ENCODE results near the gene BTBD18. TPM values are rescaled to one million over a fixed set of nuclear protein-coding genes. Genes with fewer than 3 reads are reported as not detected.

BTBD18 gene
- total and polyA plus RNA-seq, 4 donors, result not detected

DNA sequence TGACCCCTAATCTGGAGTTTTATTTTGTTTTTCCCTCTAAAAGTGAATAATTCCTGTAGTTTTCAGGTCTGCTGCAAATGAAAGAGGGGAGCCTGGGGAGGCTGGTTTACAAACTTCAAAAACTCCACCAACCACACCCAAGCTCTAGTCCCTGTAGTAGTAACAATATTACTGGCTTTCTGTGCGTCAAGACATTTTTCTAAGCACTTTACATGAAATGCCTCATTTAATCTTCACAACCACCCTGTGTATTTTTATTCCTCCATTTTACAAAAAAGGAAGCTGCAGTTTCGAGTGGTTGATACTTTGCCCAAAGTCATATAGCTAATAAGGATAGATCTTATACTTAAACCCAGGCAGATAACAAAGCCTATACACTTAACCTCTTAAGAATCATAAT lies 33.5 kb upstream of the BTBD18 start:
- Histone ChIP-seq H3K36me3 (ENCODE audit: control insufficient read depth in 4 of 4, insufficient read depth in 4 of 4, low read length in 4 of 4) (peaks cover 0 to 4% (median under 1%) of the 10 kb centered on the region in 4 donors), H3K4me3 (no peak overlapping the region), H3K27me3 (ENCODE audit: control insufficient read depth in 3 of 3, insufficient read depth in 3 of 3, low read length in 2 of 3) (no peaks in the 10 kb centered on the region), H3K4me1 (ENCODE audit: control insufficient read depth in 5 of 5, insufficient read depth in 5 of 5, low read length in 5 of 5) (peaks cover 18 to 56% (median 34%) of the 10 kb centered on the region in 5 donors), H3K27ac (ENCODE audit: low read depth in 1 of 2, low read length in 1 of 2) (no peak overlapping the region), H3K9me3 (ENCODE audit: control insufficient read depth in 4 of 4, insufficient read depth in 3 of 4, low read length in 3 of 4) (no peaks in the 10 kb centered on the region), H3K9ac (ENCODE audit: insufficient read depth in 1 of 2, low read length in 2 of 2) (peak overlapping the region in 1 of 2 donors; percentile 5)
- TF ChIP-seq, protein P1, sequence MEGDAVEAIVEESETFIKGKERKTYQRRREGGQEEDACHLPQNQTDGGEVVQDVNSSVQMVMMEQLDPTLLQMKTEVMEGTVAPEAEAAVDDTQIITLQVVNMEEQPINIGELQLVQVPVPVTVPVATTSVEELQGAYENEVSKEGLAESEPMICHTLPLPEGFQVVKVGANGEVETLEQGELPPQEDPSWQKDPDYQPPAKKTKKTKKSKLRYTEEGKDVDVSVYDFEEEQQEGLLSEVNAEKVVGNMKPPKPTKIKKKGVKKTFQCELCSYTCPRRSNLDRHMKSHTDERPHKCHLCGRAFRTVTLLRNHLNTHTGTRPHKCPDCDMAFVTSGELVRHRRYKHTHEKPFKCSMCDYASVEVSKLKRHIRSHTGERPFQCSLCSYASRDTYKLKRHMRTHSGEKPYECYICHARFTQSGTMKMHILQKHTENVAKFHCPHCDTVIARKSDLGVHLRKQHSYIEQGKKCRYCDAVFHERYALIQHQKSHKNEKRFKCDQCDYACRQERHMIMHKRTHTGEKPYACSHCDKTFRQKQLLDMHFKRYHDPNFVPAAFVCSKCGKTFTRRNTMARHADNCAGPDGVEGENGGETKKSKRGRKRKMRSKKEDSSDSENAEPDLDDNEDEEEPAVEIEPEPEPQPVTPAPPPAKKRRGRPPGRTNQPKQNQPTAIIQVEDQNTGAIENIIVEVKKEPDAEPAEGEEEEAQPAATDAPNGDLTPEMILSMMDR (IDR thresholded peaks at IDR 0.05; ENCODE audit: control extremely low read depth, extremely low read depth), result no peak
- DNase-seq, result no peak
- no peak for ATAC-seq (ENCODE audit: insufficient read depth, low FRiP score)
- 43 to 71% methylated on average over 2 of the region's 2 CpGs for WGBS, 2 donors

DNA sequence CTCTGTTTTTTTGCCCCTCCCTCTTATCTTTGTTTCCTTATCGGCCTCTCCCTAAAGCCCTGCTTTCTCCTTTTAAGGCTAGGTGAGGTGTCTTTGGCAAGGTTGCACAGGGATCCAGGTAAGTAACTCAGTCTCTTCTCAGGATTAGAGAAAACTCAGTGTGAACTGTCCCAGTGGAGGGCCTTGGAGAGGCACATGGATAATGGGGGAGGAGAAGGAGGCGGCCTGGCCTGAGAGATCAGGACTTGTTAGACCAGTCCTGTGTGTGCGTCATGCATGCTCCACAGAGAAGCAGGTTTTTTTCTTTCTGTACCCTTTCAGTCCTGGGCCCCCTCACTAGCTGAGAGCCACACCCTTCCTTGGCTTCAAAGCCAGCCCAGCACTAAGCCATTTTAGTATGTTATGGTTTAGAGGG lies 29.9 kb upstream of the BTBD18 start:
- peak; percentile 43 for ATAC-seq (ENCODE audit: insufficient read depth, low FRiP score)

DNA sequence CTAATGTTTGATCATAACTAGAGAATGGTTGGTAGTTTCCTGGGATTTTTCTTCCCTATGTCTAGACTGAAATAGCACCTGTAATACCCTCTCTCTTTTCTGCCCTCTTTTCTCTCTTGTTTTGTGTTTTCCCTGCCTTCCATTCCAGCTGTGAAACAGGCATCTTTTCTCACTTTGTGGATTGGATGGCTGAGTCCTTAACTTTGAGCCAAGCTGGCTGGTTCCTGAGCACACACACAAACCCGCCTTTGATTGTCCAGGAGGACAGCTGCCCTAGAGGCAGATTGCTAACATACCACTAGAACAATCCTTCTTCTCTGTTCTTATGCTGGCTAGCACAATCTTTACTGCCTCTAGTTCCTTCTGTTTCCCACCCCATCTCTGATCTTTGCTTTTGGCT lies 27.7 kb upstream of the BTBD18 start:
- Histone ChIP-seq H3K27me3 (ENCODE audit: control insufficient read depth in 3 of 3, insufficient read depth in 3 of 3, low read length in 2 of 3) (no peaks in the 10 kb centered on the region), H3K9me3 (ENCODE audit: control insufficient read depth in 4 of 4, insufficient read depth in 3 of 4, low read length in 3 of 4) (no peaks in the 10 kb centered on the region), H3K9ac (ENCODE audit: insufficient read depth in 1 of 2, low read length in 2 of 2) (peak overlapping the region; percentile 33 to 97), H3K27ac (ENCODE audit: low read depth in 1 of 2, low read length in 1 of 2) (peak overlapping the region; percentile 93 to 94), H3K4me1 (ENCODE audit: control insufficient read depth in 5 of 5, insufficient read depth in 5 of 5, low read length in 5 of 5) (peaks cover 28 to 82% (median 71%) of the 10 kb centered on the region in 5 donors), H3K4me3 (no peak overlapping the region), H3K36me3 (ENCODE audit: control insufficient read depth in 4 of 4, insufficient read depth in 4 of 4, low read length in 4 of 4) (peaks cover 0 to 2% (median under 1%) of the 10 kb centered on the region in 4 donors)
- WGBS, 2 donors, result 36 to 58% methylated on average over 1 of the region's 1 CpG
- no peak for ATAC-seq (ENCODE audit: insufficient read depth, low FRiP score)
- TF ChIP-seq, protein P1 (IDR thresholded peaks at IDR 0.05; ENCODE audit: control extremely low read depth, extremely low read depth), result no peak
- peak; percentile 78 to 83 (median 78) for DNase-seq

More for the DNA sequence above, 29.9 kb upstream of the BTBD18 start:
- 54 to 63% methylated on average over 3 of the region's 3 CpGs for WGBS, 2 donors
- peak; percentile 67 to 81 (median 70) for DNase-seq
- peak overlapping the region in 1 of 2 donors; percentile 69 for H3K9ac ChIP-seq (ENCODE audit: insufficient read depth in 1 of 2, low read length in 2 of 2)
- no peaks in the 10 kb centered on the region for H3K27me3 ChIP-seq (ENCODE audit: control insufficient read depth in 3 of 3, insufficient read depth in 3 of 3, low read length in 2 of 3)
- TF ChIP-seq, protein P1 (IDR thresholded peaks at IDR 0.05; ENCODE audit: control extremely low read depth, extremely low read depth), result no peak
- peaks cover 0 to 2% (median 0%) of the 10 kb centered on the region in 4 donors for H3K36me3 ChIP-seq (ENCODE audit: control insufficient read depth in 4 of 4, insufficient read depth in 4 of 4, low read length in 4 of 4)
- peak overlapping the region; percentile 88 to 93 for H3K27ac ChIP-seq (ENCODE audit: low read depth in 1 of 2, low read length in 1 of 2)
- no peak overlapping the region for H3K4me3 ChIP-seq
- no peaks in the 10 kb centered on the region for H3K9me3 ChIP-seq (ENCODE audit: control insufficient read depth in 4 of 4, insufficient read depth in 3 of 4, low read length in 3 of 4)
- H3K4me1 ChIP-seq (ENCODE audit: control insufficient read depth in 5 of 5, insufficient read depth in 5 of 5, low read length in 5 of 5), result peaks cover 25 to 64% (median 56%) of the 10 kb centered on the region in 5 donors

Measured in lung (tissue), 12 donors.